ENCODE results near the gene MSRB2. TPM values are rescaled to one million over a fixed set of nuclear protein-coding genes. Genes with fewer than 3 reads are reported as not detected.

Gene MSRB2
- polyA plus RNA-seq, 1 donor from 2014 or later: 15.3 TPM

DNA sequence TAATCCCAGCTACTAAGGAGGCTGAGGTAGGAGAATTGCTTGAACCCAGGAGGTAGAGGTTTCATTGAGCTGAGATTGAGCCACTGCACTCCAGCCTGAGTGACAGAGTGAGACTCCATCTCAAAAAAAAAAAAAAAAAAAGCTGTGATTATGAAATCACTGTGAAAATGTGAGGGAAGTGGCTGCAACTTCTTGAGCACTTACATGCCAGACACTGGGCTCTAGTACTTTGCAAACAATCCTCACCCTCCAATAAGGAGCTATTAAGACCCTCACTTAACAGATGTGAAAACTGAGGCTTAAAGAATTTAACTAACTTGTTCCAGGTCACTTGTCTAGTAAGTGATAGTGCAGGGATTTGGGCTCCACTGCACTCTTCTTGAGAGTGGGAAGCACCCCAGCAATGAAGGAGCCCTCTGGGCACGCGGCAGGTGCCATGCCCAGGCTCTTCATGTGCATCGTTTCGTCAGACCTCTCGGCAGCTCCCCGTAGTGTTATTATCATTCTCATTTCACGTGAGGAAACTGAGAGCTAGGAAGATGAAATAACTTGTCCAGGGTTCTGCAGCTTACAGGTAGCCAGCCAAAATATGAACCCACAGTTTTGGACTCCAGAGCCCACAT lies 19.0 kb downstream of the MSRB2 start:
- Histone ChIP-seq H3K9me2 (ENCODE audit: insufficient read depth, low read length) (no peaks in the 10 kb centered on the region), H4K20me1 (ENCODE audit: insufficient read depth) (no peaks in the 10 kb centered on the region), H3K4me2 (ENCODE audit: low read length) (no peak overlapping the region), H3F3A (ENCODE audit: insufficient read depth, low read length, poor library complexity, severe bottlenecking) (no peaks in the 10 kb centered on the region), H3K9me3 (ENCODE audit: low read length) (no peaks in the 10 kb centered on the region), H2AFZ (ENCODE audit: low read depth, low read length) (no peak overlapping the region), H3K27me3 (ENCODE audit: insufficient read depth, low read depth, low read length) (no peaks in the 10 kb centered on the region), H3K27ac (ENCODE audit: low read length) (no peak overlapping the region), H3K36me3 (ENCODE audit: insufficient read depth, low read length) (peaks cover 9% of the 10 kb centered on the region), H3K4me3 (ENCODE audit: low read length) (no peak overlapping the region), H3K79me2 (replicated peaks; ENCODE audit: insufficient read depth, low read length) (no peaks in the 10 kb centered on the region), H3K9ac (ENCODE audit: low read length) (no peak overlapping the region)
- TF ChIP-seq MXI1 (conservative IDR thresholded peaks at IDR 0.05; ENCODE audit: poor library complexity, severe bottlenecking) (no peak), TAF1 (IDR thresholded peaks at IDR 0.05; ENCODE audit: low read depth) (no peak), POLR2AphosphoS5 (IDR thresholded peaks at IDR 0.05) (no peak), RAD21 (conservative IDR thresholded peaks at IDR 0.05) (no peak), SMC3 (conservative IDR thresholded peaks at IDR 0.05; ENCODE audit: poor library complexity) (no peak), EZH2 (IDR thresholded peaks at IDR 0.05; ENCODE audit: borderline replicate concordance, insufficient read depth, low read length, poor library complexity, severe bottlenecking) (no peak), EP300 (conservative IDR thresholded peaks at IDR 0.05; ENCODE audit: poor library complexity, severe bottlenecking) (no peak), REST (IDR thresholded peaks at IDR 0.05; ENCODE audit: borderline replicate concordance) (no peak)
- TF ChIP-seq, protein P1, sequence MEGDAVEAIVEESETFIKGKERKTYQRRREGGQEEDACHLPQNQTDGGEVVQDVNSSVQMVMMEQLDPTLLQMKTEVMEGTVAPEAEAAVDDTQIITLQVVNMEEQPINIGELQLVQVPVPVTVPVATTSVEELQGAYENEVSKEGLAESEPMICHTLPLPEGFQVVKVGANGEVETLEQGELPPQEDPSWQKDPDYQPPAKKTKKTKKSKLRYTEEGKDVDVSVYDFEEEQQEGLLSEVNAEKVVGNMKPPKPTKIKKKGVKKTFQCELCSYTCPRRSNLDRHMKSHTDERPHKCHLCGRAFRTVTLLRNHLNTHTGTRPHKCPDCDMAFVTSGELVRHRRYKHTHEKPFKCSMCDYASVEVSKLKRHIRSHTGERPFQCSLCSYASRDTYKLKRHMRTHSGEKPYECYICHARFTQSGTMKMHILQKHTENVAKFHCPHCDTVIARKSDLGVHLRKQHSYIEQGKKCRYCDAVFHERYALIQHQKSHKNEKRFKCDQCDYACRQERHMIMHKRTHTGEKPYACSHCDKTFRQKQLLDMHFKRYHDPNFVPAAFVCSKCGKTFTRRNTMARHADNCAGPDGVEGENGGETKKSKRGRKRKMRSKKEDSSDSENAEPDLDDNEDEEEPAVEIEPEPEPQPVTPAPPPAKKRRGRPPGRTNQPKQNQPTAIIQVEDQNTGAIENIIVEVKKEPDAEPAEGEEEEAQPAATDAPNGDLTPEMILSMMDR (IDR thresholded peaks at IDR 0.05; ENCODE audit: poor library complexity, severe bottlenecking): no peak

- Histone ChIP-seq H3K27ac (ENCODE audit: low read length) (no peak overlapping the region), H2AFZ (ENCODE audit: low read depth, low read length) (no peak overlapping the region), H4K20me1 (ENCODE audit: insufficient read depth) (no peaks in the 10 kb centered on the region), H3F3A (ENCODE audit: insufficient read depth, low read length, poor library complexity, severe bottlenecking) (no peaks in the 10 kb centered on the region), H3K9me3 (ENCODE audit: low read length) (no peaks in the 10 kb centered on the region), H3K36me3 (ENCODE audit: insufficient read depth, low read length) (peaks cover 4% of the 10 kb centered on the region), H3K4me3 (ENCODE audit: low read length) (no peak overlapping the region), H3K4me2 (ENCODE audit: low read length) (no peak overlapping the region), H3K79me2 (replicated peaks; ENCODE audit: insufficient read depth, low read length) (no peaks in the 10 kb centered on the region), H3K9ac (ENCODE audit: low read length) (no peak overlapping the region), H3K9me2 (ENCODE audit: insufficient read depth, low read length) (no peaks in the 10 kb centered on the region), H3K27me3 (ENCODE audit: insufficient read depth, low read depth, low read length) (no peaks in the 10 kb centered on the region)
- TF ChIP-seq SMC3 (conservative IDR thresholded peaks at IDR 0.05; ENCODE audit: poor library complexity) (no peak), EZH2 (IDR thresholded peaks at IDR 0.05; ENCODE audit: borderline replicate concordance, insufficient read depth, low read length, poor library complexity, severe bottlenecking) (no peak)
Observed at GRCh38 chr10:23116486-23117205, 21.3 kb downstream of the MSRB2 start.

All from neural cell (in vitro differentiated cells).